K562 (cell line): ENCODE results near the gene RNF31. TPM values are rescaled to one million over a fixed set of nuclear protein-coding genes. Genes with fewer than 3 reads are reported as not detected.
A peak's percentile ranks its signal among the peaks of the same experiment; 100 is the strongest.

ENCODE experiments used
- ATAC-seq: fragments of 200-7000 bp; cut with Tn5 transposase; 3 replicates; pipeline ENCODE4 v1.9.1; 2020; ENCODE audit warnings: moderate library complexity
- BruUV-seq: library from RNA; stranded (reverse); fragments of 400-500 nt; replicated peaks from 2 replicates; lab custom pipeline; 2021; lab: Mats Ljungman, UMichigan
- CTCF ChIA-PET: fragments of 300-600 bp; formaldehyde crosslinking; extraction: SDS; loops from one replicate; lab custom pipeline; 2021; ENCODE audit warnings: low intra/inter-chr PET ratio; lab: Yijun Ruan, JAX
- POLR2A ChIA-PET: fragments of 300-600, 350-650 bp; sonication (Branson Sonifier 250); formaldehyde crosslinking; extraction: SDS; loops from one replicate; lab custom pipeline; 2021; ENCODE audit warnings: antibody characterized with exemption, inconsistent platforms; lab: Yijun Ruan, JAX
- DNase-seq, 4 experiments: peaks; one replicate each; pipeline versions ENCODE4 v3.0.0 to v3.0.0-alpha.2; 2011 to 2018; ENCODE audit warnings: low spot score in 3 of 4, mixed read lengths in 3 of 4; ENCODE audit errors: extremely low read depth in 1 of 4
- FAIRE-seq: peaks from 2 replicates; lab custom pipeline; 2011; peaks lifted over from hg19 to GRCh38; lab: Jason Lieb, UNC
- H2AFZ ChIP-seq: 2 replicates; pipeline ENCODE4 v1.6.0; 2011; ENCODE audit warnings: low read depth, low read length, control low read depth, inconsistent platforms
- H3K27ac ChIP-seq: fragments of 200-600 bp; 3 replicates; pipeline ENCODE4 v1.8.0; 2011; ENCODE audit warnings: low read depth, mild to moderate bottlenecking, control low read depth, inconsistent platforms, low read length, moderate library complexity, mixed read lengths; ENCODE audit errors: extremely low read depth
- H3K27me3 ChIP-seq, 2 experiments: fragments of 300-600 bp in 1 of 2; 2 replicates in 1 of 2; 3 replicates in 1 of 2; pipeline versions ENCODE4 v1.6.0 to v1.8.0; 2011; ENCODE audit warnings: inconsistent platforms in 2 of 2, low read length in 2 of 2, mild to moderate bottlenecking in 1 of 2, mixed read lengths in 1 of 2, moderate library complexity in 1 of 2; ENCODE audit not compliant: control insufficient read depth in 2 of 2, insufficient read depth in 2 of 2
- H3K36me3 ChIP-seq: fragments of 300-600 bp; 3 replicates; pipeline ENCODE4 v1.8.0; 2011; ENCODE audit warnings: mild to moderate bottlenecking, low read length, inconsistent platforms; ENCODE audit not compliant: control insufficient read depth, insufficient read depth
- H3K4me1 ChIP-seq, 2 experiments: fragments of 200-600 bp in 1 of 2; replicated peaks in 1 of 2; 2 replicates in 1 of 2; 3 replicates in 1 of 2; pipeline versions ENCODE4 v1.5.1 to v1.8.0; 2011; ENCODE audit warnings: inconsistent platforms in 2 of 2, low read length in 2 of 2, mild to moderate bottlenecking in 1 of 2, mixed read lengths in 1 of 2, moderate library complexity in 1 of 2; ENCODE audit not compliant: control insufficient read depth in 2 of 2, insufficient read depth in 2 of 2
- H3K4me2 ChIP-seq: 2 replicates; pipeline ENCODE4 v1.6.1; 2011; ENCODE audit warnings: low read length, control low read depth, inconsistent platforms, mixed read lengths; ENCODE audit not compliant: insufficient read depth
- H3K4me3 ChIP-seq: fragments of 200-600 bp; sonication (generic), shearing (Covaris generic); 2 replicates; pipeline ENCODE4 v1.5.1; 2016; ENCODE audit warnings: control low read depth, inconsistent platforms
- H3K79me2 ChIP-seq: fragments of 200-600 bp; 3 replicates; pipeline ENCODE4 v1.8.0; 2011; ENCODE audit warnings: low read length, inconsistent platforms; ENCODE audit not compliant: control insufficient read depth, insufficient read depth
- H3K9ac ChIP-seq, 2 experiments: 2 replicates each; pipeline versions ENCODE4 v1.6.0 to v1.6.1; 2011; ENCODE audit warnings: low read depth in 2 of 2, low read length in 2 of 2, control low read depth in 1 of 2, inconsistent platforms in 1 of 2, mild to moderate bottlenecking in 1 of 2, mixed read lengths in 1 of 2; ENCODE audit not compliant: insufficient read depth in 1 of 2
- H3K9me1 ChIP-seq: one replicate; pipeline ENCODE4 v1.6.0; 2011; ENCODE audit warnings: inconsistent platforms, mild to moderate bottlenecking, low read length, moderate library complexity; ENCODE audit not compliant: control insufficient read depth, insufficient read depth
- H3K9me3 ChIP-seq: replicated peaks from 2 replicates; pipeline ENCODE4 v1.5.1; 2011; ENCODE audit warnings: low read depth, low read length, inconsistent platforms; ENCODE audit not compliant: control insufficient read depth, insufficient read depth
- H4K20me1 ChIP-seq: replicated peaks from 2 replicates; pipeline ENCODE4 v1.6.1; 2011; ENCODE audit warnings: low read length, inconsistent platforms, mixed read lengths; ENCODE audit not compliant: control insufficient read depth, insufficient read depth
- BCL6 ChIP-seq: fragments of 250-450 bp; sonication (Bioruptor Pico); IDR thresholded peaks from 2 replicates; pipeline ENCODE4 v1.4.0; 2020
- ERF ChIP-seq: fragments of 450-650 bp; formaldehyde crosslinking; IDR thresholded peaks from 2 replicates; pipeline ENCODE4 v1.4.0; 2020; ENCODE audit warnings: mild to moderate bottlenecking, mixed read lengths
- FUS ChIP-seq: fragments of 200-400 bp; formaldehyde crosslinking; optimal IDR thresholded peaks from 2 replicates; pipeline ENCODE3; 2017; ENCODE audit warnings: low read depth, low read length
- LCOR ChIP-seq: sonication (generic); formaldehyde crosslinking; IDR thresholded peaks from 2 replicates; pipeline ENCODE4 v1.8.0; 2022; ENCODE audit warnings: mild to moderate bottlenecking, missing genetic modification reagents
- MEF2A ChIP-seq: IDR thresholded peaks from 2 replicates; pipeline ENCODE4 v1.6.1; 2011; ENCODE audit warnings: low read depth, mild to moderate bottlenecking, low read length, moderate library complexity; ENCODE audit not compliant: control insufficient read depth
- PTTG1 ChIP-seq: fragments of 450-650 bp; IDR thresholded peaks from 2 replicates; pipeline ENCODE4 v1.6.1; 2016; ENCODE audit warnings: low read depth, mild to moderate bottlenecking, missing genetic modification characterization, missing compliant biosample characterization
- RBM39 ChIP-seq: fragments of 200-400 bp; formaldehyde crosslinking; optimal IDR thresholded peaks from 2 replicates; pipeline ENCODE3; 2018; ENCODE audit warnings: low read depth, low read length
- SMARCC2 ChIP-seq: fragments of 450-650 bp; IDR thresholded peaks from 2 replicates; pipeline ENCODE4 v1.6.1; 2017; ENCODE audit warnings: antibody characterized with exemption, moderate library complexity, mild to moderate bottlenecking, low read depth
- ZBTB7A ChIP-seq: IDR thresholded peaks from 2 replicates; pipeline ENCODE4 v1.6.1; 2011; ENCODE audit warnings: low read depth, mild to moderate bottlenecking, low read length, moderate library complexity, borderline replicate concordance; ENCODE audit not compliant: control insufficient read depth
- ZNF696 ChIP-seq: fragments of 250-450 bp; sonication (Bioruptor Pico); conservative IDR thresholded peaks from 2 replicates; pipeline ENCODE4 v1.4.0; 2020; ENCODE audit warnings: mild to moderate bottlenecking, moderate library complexity
- WGBS: fragments of 100-300 bp; shearing (Covaris generic); methylation state at CpG from one replicate; pipeline ENCODE4 v1.1.6; 2016; ENCODE audit warnings: low coverage, mixed read lengths; ENCODE audit not compliant: insufficient coverage; ENCODE audit errors: missing lambda C conversion rate; 5-methylcytosine and 5-hydroxymethylcytosine counted together
- in situ Hi-C: fragments of 300-500 bp; cut with MboI; formaldehyde crosslinking; loops from 4 replicates; pipeline ENCODE4 v1.15.0; 2018; ENCODE audit warnings: inconsistent platforms, mixed read lengths
- intact Hi-C: fragments of 100-400 bp; cut with micrococcal nuclease; formaldehyde crosslinking; loops from 2 replicates; pipeline ENCODE4 v1.14.2; 2022
- polyA plus RNA-seq, 8 experiments: library from polyadenylated mRNA; depleted of rRNA in 4 of 8; stranded (reverse) in 5 of 8; unstranded in 3 of 8; fragments of >200 nt; fragmentation: Nextera tagmentation in 2 of 8; fragmentation: Illumina TruSeq in 1 of 8; extraction: Ambion mirVana in 2 of 8; extraction: Trizol in 1 of 8; gene quantifications; 2 replicates each; pipeline versions ENCODE4 v1.2.1 to v1.2.3, GENCODE V29; 2011 to 2014; ENCODE audit warnings: inconsistent platforms in 1 of 8, missing spikeins in 1 of 8
- total RNA-seq, 7 experiments: library from RNA; depleted of rRNA in 6 of 7; stranded (reverse); fragments of >200 nt in 6 of 7; fragmentation: Illumina TruSeq in 2 of 7; extraction: Trizol in 2 of 7; gene quantifications; 2 replicates each; pipeline versions ENCODE4 v1.2.1 to v1.2.3, GENCODE V29; 2011 to 2021; ENCODE audit warnings: low replicate concordance in 1 of 7
- TF ChIP-seq, protein P1 (sequence below), 2 experiments: IDR thresholded peaks; 2 replicates each; pipeline ENCODE4 v1.6.1; 2012; ENCODE audit warnings: improper control_type of control experiment in 2 of 2, low read depth in 2 of 2, low read length in 2 of 2, borderline replicate concordance in 1 of 2
- TF ChIP-seq, protein P2 (sequence below): sonication (generic); formaldehyde crosslinking; IDR thresholded peaks from 2 replicates; pipeline ENCODE4 v1.8.0; 2022; ENCODE audit warnings: mild to moderate bottlenecking, missing genetic modification reagents

The RNF31 gene
- total and polyA plus RNA-seq, 9 of the 15 experiments (the other 6 are each of a cell fraction or from before 2014, with no cell fraction given), result 3.1 to 47.6 (median 19.1) TPM

DNA sequence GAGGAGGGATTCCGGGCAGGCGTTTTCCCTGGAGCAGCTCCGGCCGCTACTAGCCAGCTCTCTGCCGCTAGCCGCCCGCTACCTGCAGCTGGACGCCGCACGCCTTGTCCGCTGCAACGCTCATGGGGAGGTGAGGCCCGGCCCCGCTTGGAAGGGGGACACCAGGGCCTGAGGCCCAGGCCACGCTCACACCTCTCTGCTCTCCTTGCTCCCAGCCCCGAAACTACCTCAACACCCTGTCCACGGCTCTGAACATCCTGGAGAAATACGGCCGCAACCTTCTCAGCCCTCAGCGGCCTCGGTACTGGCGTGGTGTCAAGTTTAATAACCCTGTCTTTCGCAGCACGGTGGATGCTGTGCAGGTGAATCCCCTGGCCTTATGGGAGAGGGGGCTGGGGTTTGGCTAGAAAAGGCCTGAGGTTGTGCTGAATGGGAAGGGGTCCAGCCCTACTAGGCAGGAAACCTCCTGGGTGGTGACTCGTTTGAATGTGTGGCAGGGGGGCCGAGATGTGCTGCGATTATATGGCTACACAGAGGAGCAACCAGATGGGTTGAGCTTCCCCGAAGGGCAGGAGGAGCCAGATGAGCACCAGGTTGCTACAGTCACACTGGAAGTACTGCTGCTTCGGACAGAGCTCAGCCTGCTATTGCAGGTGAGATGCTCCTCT is 597 bp downstream of the RNF31 start:
- intact Hi-C loops (loop anchor here (2.0 to 10.0 kb wide), 2 partner anchors 33 to 53 kb away; partner anchors contain the start of genes DCAF11, NRL and PCK2), in situ Hi-C loops (no loop called here)
- Histone ChIP-seq H4K20me1 (no peaks in the 10 kb centered on the region), H3K4me2 (peak overlapping the region; percentile 98), H3K9ac (peak overlapping the region; percentile 76 to 96), H2AFZ (peak overlapping the region; percentile 58; the same call in 1 of the 2 replicates), H3K9me1 (peaks cover 5% of the 10 kb centered on the region), H3K9me3 (no peaks in the 10 kb centered on the region), H3K36me3 (peaks cover 62% of the 10 kb centered on the region; the same call in 2 of the 3 replicates), H3K79me2 (peaks cover 39% of the 10 kb centered on the region), H3K4me1 (peaks cover 28 to 40% of the 10 kb centered on the region in 2 experiments; a peak in 4 of 5 replicates), H3K4me3 (peak overlapping the region; percentile 98), H3K27ac (peak overlapping the region; percentile 62), H3K27me3 (no peaks in the 10 kb centered on the region)
- 3% methylated on average over 18 of the region's 29 CpGs for WGBS
- ChIA-PET POLR2A (interaction anchor here (0.5 to 2.2 kb wide), 4 partner anchors 13 to 85 kb away, joined by 3 to 5 read pairs (median 4); partner anchors contain the start of genes GMPR2 and IRF9), CTCF (no interaction called here)
- DNase-seq, result no peak
- FAIRE-seq, result no peak
- TSS peak; percentile 66 for BruUV-seq
- peak; percentile 5 for ATAC-seq
- no peak for TF ChIP-seq SMARCC2
- TF ChIP-seq ZNF696, result no peak
- no peak for TF ChIP-seq ERF
- TF ChIP-seq PTTG1 (tag), result no peak
- TF ChIP-seq, protein P1, sequence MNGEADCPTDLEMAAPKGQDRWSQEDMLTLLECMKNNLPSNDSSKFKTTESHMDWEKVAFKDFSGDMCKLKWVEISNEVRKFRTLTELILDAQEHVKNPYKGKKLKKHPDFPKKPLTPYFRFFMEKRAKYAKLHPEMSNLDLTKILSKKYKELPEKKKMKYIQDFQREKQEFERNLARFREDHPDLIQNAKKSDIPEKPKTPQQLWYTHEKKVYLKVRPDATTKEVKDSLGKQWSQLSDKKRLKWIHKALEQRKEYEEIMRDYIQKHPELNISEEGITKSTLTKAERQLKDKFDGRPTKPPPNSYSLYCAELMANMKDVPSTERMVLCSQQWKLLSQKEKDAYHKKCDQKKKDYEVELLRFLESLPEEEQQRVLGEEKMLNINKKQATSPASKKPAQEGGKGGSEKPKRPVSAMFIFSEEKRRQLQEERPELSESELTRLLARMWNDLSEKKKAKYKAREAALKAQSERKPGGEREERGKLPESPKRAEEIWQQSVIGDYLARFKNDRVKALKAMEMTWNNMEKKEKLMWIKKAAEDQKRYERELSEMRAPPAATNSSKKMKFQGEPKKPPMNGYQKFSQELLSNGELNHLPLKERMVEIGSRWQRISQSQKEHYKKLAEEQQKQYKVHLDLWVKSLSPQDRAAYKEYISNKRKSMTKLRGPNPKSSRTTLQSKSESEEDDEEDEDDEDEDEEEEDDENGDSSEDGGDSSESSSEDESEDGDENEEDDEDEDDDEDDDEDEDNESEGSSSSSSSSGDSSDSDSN (IDR thresholded peaks at IDR 0.05; ENCODE audit: borderline replicate concordance in 1 of 2, low read depth in 2 of 2, low read length in 2 of 2), result 0 out of 4 replicates have a peak, but pooled peaks of 1 of the 2 experiments have one; percentile 48
- no peak for TF ChIP-seq RBM39
- TF ChIP-seq, protein P2, sequence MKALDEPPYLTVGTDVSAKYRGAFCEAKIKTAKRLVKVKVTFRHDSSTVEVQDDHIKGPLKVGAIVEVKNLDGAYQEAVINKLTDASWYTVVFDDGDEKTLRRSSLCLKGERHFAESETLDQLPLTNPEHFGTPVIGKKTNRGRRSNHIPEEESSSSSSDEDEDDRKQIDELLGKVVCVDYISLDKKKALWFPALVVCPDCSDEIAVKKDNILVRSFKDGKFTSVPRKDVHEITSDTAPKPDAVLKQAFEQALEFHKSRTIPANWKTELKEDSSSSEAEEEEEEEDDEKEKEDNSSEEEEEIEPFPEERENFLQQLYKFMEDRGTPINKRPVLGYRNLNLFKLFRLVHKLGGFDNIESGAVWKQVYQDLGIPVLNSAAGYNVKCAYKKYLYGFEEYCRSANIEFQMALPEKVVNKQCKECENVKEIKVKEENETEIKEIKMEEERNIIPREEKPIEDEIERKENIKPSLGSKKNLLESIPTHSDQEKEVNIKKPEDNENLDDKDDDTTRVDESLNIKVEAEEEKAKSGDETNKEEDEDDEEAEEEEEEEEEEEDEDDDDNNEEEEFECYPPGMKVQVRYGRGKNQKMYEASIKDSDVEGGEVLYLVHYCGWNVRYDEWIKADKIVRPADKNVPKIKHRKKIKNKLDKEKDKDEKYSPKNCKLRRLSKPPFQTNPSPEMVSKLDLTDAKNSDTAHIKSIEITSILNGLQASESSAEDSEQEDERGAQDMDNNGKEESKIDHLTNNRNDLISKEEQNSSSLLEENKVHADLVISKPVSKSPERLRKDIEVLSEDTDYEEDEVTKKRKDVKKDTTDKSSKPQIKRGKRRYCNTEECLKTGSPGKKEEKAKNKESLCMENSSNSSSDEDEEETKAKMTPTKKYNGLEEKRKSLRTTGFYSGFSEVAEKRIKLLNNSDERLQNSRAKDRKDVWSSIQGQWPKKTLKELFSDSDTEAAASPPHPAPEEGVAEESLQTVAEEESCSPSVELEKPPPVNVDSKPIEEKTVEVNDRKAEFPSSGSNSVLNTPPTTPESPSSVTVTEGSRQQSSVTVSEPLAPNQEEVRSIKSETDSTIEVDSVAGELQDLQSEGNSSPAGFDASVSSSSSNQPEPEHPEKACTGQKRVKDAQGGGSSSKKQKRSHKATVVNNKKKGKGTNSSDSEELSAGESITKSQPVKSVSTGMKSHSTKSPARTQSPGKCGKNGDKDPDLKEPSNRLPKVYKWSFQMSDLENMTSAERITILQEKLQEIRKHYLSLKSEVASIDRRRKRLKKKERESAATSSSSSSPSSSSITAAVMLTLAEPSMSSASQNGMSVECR, result 0 out of 2 replicates have a peak, but pooled peaks have one; percentile 17
- TF ChIP-seq BCL6 (CRISPR knock-in tag), result no peak
- no peak for TF ChIP-seq FUS
- TF ChIP-seq ZBTB7A, result no peak
- TF ChIP-seq MEF2A, result no peak
- no peak for TF ChIP-seq LCOR
